ENCODE data around the gene SLC38A11.
"Not testable (repeated sequence)": the region's sequence is repeated elsewhere in the genome, so short reads cannot be mapped to it uniquely, and the experiment has no call there.

The SLC38A11 gene

DNA sequence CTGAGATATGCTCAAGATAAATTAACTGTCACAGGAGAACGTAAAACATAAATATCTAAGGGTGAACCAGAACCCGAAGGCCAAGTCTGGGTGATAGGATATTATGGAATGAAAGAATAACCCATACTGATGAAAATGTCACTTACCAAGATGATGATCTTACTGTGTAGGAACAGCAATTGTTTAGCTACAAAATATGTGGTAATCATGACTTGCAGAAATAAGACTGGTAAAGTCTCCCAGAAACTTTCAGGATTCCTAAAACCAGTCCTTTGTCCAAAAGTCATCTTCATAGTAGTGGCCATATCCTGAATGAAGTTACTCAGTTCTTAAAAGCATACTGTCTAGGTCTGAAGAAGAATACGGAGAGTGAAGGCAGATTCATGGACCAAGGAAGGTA is 30.7 kb upstream of the SLC38A11 start:
- not testable (repeated sequence) for H3K4me3 ChIP-seq (ENCODE audit: low read length, poor library complexity, severe bottlenecking); H3K27me3 ChIP-seq (ENCODE audit: insufficient read depth, low read length, poor library complexity, severe bottlenecking); H3K9ac ChIP-seq (ENCODE audit: low read depth, low read length, poor library complexity, severe bottlenecking); H3F3A ChIP-seq (ENCODE audit: low read depth); H3K9me3 ChIP-seq (ENCODE audit: insufficient read depth, low read depth, low read length); H3K9me2 ChIP-seq (replicated peaks; ENCODE audit: low read depth, low read length); H4K20me1 ChIP-seq (ENCODE audit: insufficient read depth, low read length, poor library complexity, severe bottlenecking); H3K4me2 ChIP-seq (ENCODE audit: low read depth, low read length, poor library complexity, severe bottlenecking); H3K36me3 ChIP-seq (ENCODE audit: insufficient read depth, low read length); H3K79me2 ChIP-seq (ENCODE audit: insufficient read depth, low read length)
- Histone ChIP-seq H3K4me1 (ENCODE audit: insufficient read depth, low read length, poor library complexity, severe bottlenecking) (peaks cover 37% of the 10 kb centered on the region), H2AFZ (ENCODE audit: low read length) (peak overlapping the region; percentile 38; the same call in 1 of the 2 replicates)

- no peak for TF ChIP-seq CTCF (conservative IDR thresholded peaks at IDR 0.05; ENCODE audit: low read length)
- TF ChIP-seq EZH2phosphoT487 (IDR thresholded peaks at IDR 0.05; ENCODE audit: borderline replicate concordance) = no peak
These were observed 29.1 kb upstream of the SLC38A11 start for GRCh38 chr2:164984428-164984827.

GRCh38 chr2:164981217-164981990 is 26.1 kb upstream of the SLC38A11 start:
- no peak overlapping the region for H3K4me3 ChIP-seq (ENCODE audit: low read length, poor library complexity, severe bottlenecking)
- TF ChIP-seq CTCF (conservative IDR thresholded peaks at IDR 0.05; ENCODE audit: low read length) = no peak
- TF ChIP-seq EZH2phosphoT487 (IDR thresholded peaks at IDR 0.05; ENCODE audit: borderline replicate concordance) = no peak
- H2AFZ ChIP-seq (ENCODE audit: low read length) = 0 out of 2 replicates have a peak overlapping the region, but pooled peaks have one; percentile 10
- no peaks in the 10 kb centered on the region for H3K9me2 ChIP-seq (replicated peaks; ENCODE audit: low read depth, low read length)
- no peaks in the 10 kb centered on the region for H3F3A ChIP-seq (ENCODE audit: low read depth)
- H3K4me1 ChIP-seq (ENCODE audit: insufficient read depth, low read length, poor library complexity, severe bottlenecking) = peaks cover 42% of the 10 kb centered on the region
- no peaks in the 10 kb centered on the region for H3K27me3 ChIP-seq (ENCODE audit: insufficient read depth, low read length, poor library complexity, severe bottlenecking)
- H3K4me2 ChIP-seq (ENCODE audit: low read depth, low read length, poor library complexity, severe bottlenecking) = peak overlapping the region; percentile 58
- no peaks in the 10 kb centered on the region for H4K20me1 ChIP-seq (ENCODE audit: insufficient read depth, low read length, poor library complexity, severe bottlenecking)
- no peaks in the 10 kb centered on the region for H3K79me2 ChIP-seq (ENCODE audit: insufficient read depth, low read length)
- H3K9me3 ChIP-seq (ENCODE audit: insufficient read depth, low read depth, low read length) = no peaks in the 10 kb centered on the region
- no peaks in the 10 kb centered on the region for H3K36me3 ChIP-seq (ENCODE audit: insufficient read depth, low read length)
- H3K9ac ChIP-seq (ENCODE audit: low read depth, low read length, poor library complexity, severe bottlenecking) = no peak overlapping the region

More at GRCh38 chr2:164984428-164984827, 29.1 kb upstream of the SLC38A11 start:
- H2AFZ ChIP-seq (ENCODE audit: low read length) = no peak overlapping the region
- H3K4me3 ChIP-seq (ENCODE audit: low read length, poor library complexity, severe bottlenecking) = no peak overlapping the region
- no peaks in the 10 kb centered on the region for H3K9me2 ChIP-seq (replicated peaks; ENCODE audit: low read depth, low read length)
- no peaks in the 10 kb centered on the region for H3K27me3 ChIP-seq (ENCODE audit: insufficient read depth, low read length, poor library complexity, severe bottlenecking)
- peaks cover 42% of the 10 kb centered on the region for H3K4me1 ChIP-seq (ENCODE audit: insufficient read depth, low read length, poor library complexity, severe bottlenecking)
- no peaks in the 10 kb centered on the region for H3K36me3 ChIP-seq (ENCODE audit: insufficient read depth, low read length)
- H3K9ac ChIP-seq (ENCODE audit: low read depth, low read length, poor library complexity, severe bottlenecking) = no peak overlapping the region
- H3F3A ChIP-seq (ENCODE audit: low read depth) = no peaks in the 10 kb centered on the region
- H4K20me1 ChIP-seq (ENCODE audit: insufficient read depth, low read length, poor library complexity, severe bottlenecking) = no peaks in the 10 kb centered on the region
- H3K4me2 ChIP-seq (ENCODE audit: low read depth, low read length, poor library complexity, severe bottlenecking) = no peak overlapping the region
- H3K79me2 ChIP-seq (ENCODE audit: insufficient read depth, low read length) = no peaks in the 10 kb centered on the region
- H3K9me3 ChIP-seq (ENCODE audit: insufficient read depth, low read depth, low read length) = no peaks in the 10 kb centered on the region

GRCh38 chr2:164980688-164981087 is 25.4 kb upstream of the SLC38A11 start:
- not testable (repeated sequence) for H3K9me2 ChIP-seq (replicated peaks; ENCODE audit: low read depth, low read length); H3F3A ChIP-seq (ENCODE audit: low read depth); H3K4me3 ChIP-seq (ENCODE audit: low read length, poor library complexity, severe bottlenecking); H4K20me1 ChIP-seq (ENCODE audit: insufficient read depth, low read length, poor library complexity, severe bottlenecking); H3K79me2 ChIP-seq (ENCODE audit: insufficient read depth, low read length); H3K27me3 ChIP-seq (ENCODE audit: insufficient read depth, low read length, poor library complexity, severe bottlenecking); H3K9ac ChIP-seq (ENCODE audit: low read depth, low read length, poor library complexity, severe bottlenecking); H3K36me3 ChIP-seq (ENCODE audit: insufficient read depth, low read length); H3K9me3 ChIP-seq (ENCODE audit: insufficient read depth, low read depth, low read length); H2AFZ ChIP-seq (ENCODE audit: low read length)
- peaks cover 42% of the 10 kb centered on the region for H3K4me1 ChIP-seq (ENCODE audit: insufficient read depth, low read length, poor library complexity, severe bottlenecking)
- H3K4me2 ChIP-seq (ENCODE audit: low read depth, low read length, poor library complexity, severe bottlenecking) = peak overlapping the region; percentile 58

Data from Loucy (cell line).